Activated T-cell treated with anti-CD3 and anti-CD28 coated beads, Interleukin-2, amount 50 U/mL, for 24 hours (primary cell): Measurements from ENCODE around the gene UCMA.
A peak's percentile ranks its signal among the peaks of the same experiment; 100 is the strongest.

ENCODE experiments used
- DNase-seq: peaks from one replicate; pipeline ENCODE4 v3.0.0-alpha.2; 2020
- H3K27ac Mint-ChIP-seq: 2 replicates; pipeline ENCODE4 v1.8.0; 2020; ENCODE audit warnings: mild to moderate bottlenecking, mixed read lengths
- H3K27me3 Mint-ChIP-seq: 2 replicates; pipeline ENCODE4 v1.8.0; 2020; ENCODE audit warnings: mixed read lengths
- H3K36me3 Mint-ChIP-seq: 2 replicates; pipeline ENCODE4 v1.8.0; 2020; ENCODE audit warnings: low read depth, mixed read lengths
- H3K4me1 Mint-ChIP-seq: 2 replicates; pipeline ENCODE4 v1.8.0; 2020; ENCODE audit warnings: low read depth, mixed read lengths
- H3K4me3 Mint-ChIP-seq: 2 replicates; pipeline ENCODE4 v1.8.0; 2020; ENCODE audit warnings: mild to moderate bottlenecking, moderate library complexity, mixed read lengths
- H3K9me3 Mint-ChIP-seq: 2 replicates; pipeline ENCODE4 v1.8.0; 2020; ENCODE audit warnings: mixed read lengths

UCMA gene

GRCh38 chr10:13184730-13185514, 49.3 kb downstream of the UCMA start:
- H3K4me1 Mint-ChIP-seq, result peaks cover 12% of the 10 kb centered on the region
- H3K27me3 Mint-ChIP-seq, result no peaks in the 10 kb centered on the region
- no peak for DNase-seq
- H3K4me3 Mint-ChIP-seq, result no peak overlapping the region
- no peaks in the 10 kb centered on the region for H3K9me3 Mint-ChIP-seq
- no peak overlapping the region for H3K27ac Mint-ChIP-seq
- peaks cover 99% of the 10 kb centered on the region for H3K36me3 Mint-ChIP-seq

DNA sequence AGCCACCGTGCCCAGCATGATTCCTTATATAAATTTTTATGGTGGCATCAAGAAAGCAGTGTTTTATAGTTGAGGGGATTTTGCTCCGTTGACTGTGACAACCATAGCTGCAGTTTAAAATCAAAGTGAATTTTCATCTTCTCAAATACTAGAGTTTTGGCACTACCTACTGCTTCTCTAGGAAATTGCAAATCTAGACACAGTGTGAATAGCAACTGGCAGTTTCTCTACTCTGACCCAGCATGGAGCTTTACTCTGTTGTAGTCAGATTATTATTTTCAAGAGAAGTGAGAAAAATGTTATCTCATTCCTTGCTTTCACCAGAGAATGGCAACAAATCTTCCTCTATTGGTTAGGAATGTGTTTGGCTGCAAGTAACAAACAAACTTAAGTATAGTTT, 49.9 kb downstream of the UCMA start:
- Mint-ChIP-seq H3K27ac (no peak overlapping the region), H3K4me1 (peaks cover 12% of the 10 kb centered on the region), H3K36me3 (peaks cover 99% of the 10 kb centered on the region), H3K4me3 (no peak overlapping the region), H3K9me3 (no peaks in the 10 kb centered on the region), H3K27me3 (no peaks in the 10 kb centered on the region)
- DNase-seq, result no peak

- H3K36me3 Mint-ChIP-seq, result peaks cover 99% of the 10 kb centered on the region
- DNase-seq, result no peak
- no peak overlapping the region for H3K27ac Mint-ChIP-seq
- H3K27me3 Mint-ChIP-seq, result no peaks in the 10 kb centered on the region
- H3K4me1 Mint-ChIP-seq, result peaks cover 12% of the 10 kb centered on the region
- no peaks in the 10 kb centered on the region for H3K9me3 Mint-ChIP-seq
- no peak overlapping the region for H3K4me3 Mint-ChIP-seq
Observed at GRCh38 chr10:13183625-13184024, 50.5 kb downstream of the UCMA start.

- Mint-ChIP-seq H3K36me3 (peaks cover 99% of the 10 kb centered on the region), H3K27me3 (no peaks in the 10 kb centered on the region)
- DNase-seq, result no peak
Observed at GRCh38 chr10:13182424-13182823, 51.8 kb downstream of the UCMA start.

GRCh38 chr10:13180788-13181187, 53.4 kb downstream of the UCMA start:
- Mint-ChIP-seq H3K9me3 (no peaks in the 10 kb centered on the region), H3K27ac (peak overlapping the region; percentile 30), H3K27me3 (no peaks in the 10 kb centered on the region), H3K4me1 (peaks cover 12% of the 10 kb centered on the region), H3K4me3 (no peak overlapping the region), H3K36me3 (peaks cover 98% of the 10 kb centered on the region)
- no peak for DNase-seq

More at GRCh38 chr10:13182424-13182823, 51.8 kb downstream of the UCMA start:
- H3K9me3 Mint-ChIP-seq, result no peaks in the 10 kb centered on the region
- no peak overlapping the region for H3K27ac Mint-ChIP-seq
- H3K4me3 Mint-ChIP-seq, result no peak overlapping the region
- peaks cover 12% of the 10 kb centered on the region for H3K4me1 Mint-ChIP-seq

GRCh38 chr10:13173616-13174015, 60.6 kb downstream of the UCMA start:
- Mint-ChIP-seq H3K36me3 (peaks cover 95% of the 10 kb centered on the region), H3K4me3 (no peak overlapping the region), H3K4me1 (no peaks in the 10 kb centered on the region), H3K27ac (no peak overlapping the region), H3K27me3 (no peaks in the 10 kb centered on the region), H3K9me3 (no peaks in the 10 kb centered on the region)
- no peak for DNase-seq
